HepG2 (cell line): ENCODE data around the gene PARK7. TPM values are rescaled to one million over a fixed set of nuclear protein-coding genes. Genes with fewer than 3 reads are reported as not detected.
A peak's percentile ranks its signal among the peaks of the same experiment; 100 is the strongest.

Experiments
- AFF4 ChIP-seq: sonication (generic); formaldehyde crosslinking; IDR thresholded peaks from 2 replicates; pipeline ENCODE4 v1.4.0; 2020; ENCODE audit warnings: missing genetic modification reagents
- AKAP8 ChIP-seq: sonication (generic); formaldehyde crosslinking; IDR thresholded peaks from 2 replicates; pipeline ENCODE4 v1.5.1; 2020; ENCODE audit warnings: mild to moderate bottlenecking, missing genetic modification reagents
- CHCHD3 ChIP-seq: sonication (generic); formaldehyde crosslinking; IDR thresholded peaks from 2 replicates; pipeline ENCODE4 v1.8.0; 2022; ENCODE audit warnings: mild to moderate bottlenecking, missing genetic modification reagents, moderate library complexity
- CREBL2 ChIP-seq: sonication (generic); formaldehyde crosslinking; IDR thresholded peaks from 2 replicates; pipeline ENCODE4 v1.8.1; 2023; ENCODE audit warnings: missing genetic modification reagents, mild to moderate bottlenecking, borderline replicate concordance
- DR1 ChIP-seq: sonication (generic); formaldehyde crosslinking; IDR thresholded peaks from 2 replicates; pipeline ENCODE4 v1.8.0; 2021; ENCODE audit warnings: mild to moderate bottlenecking, missing genetic modification reagents, inconsistent platforms
- FOSL2 ChIP-seq: sonication (generic); formaldehyde crosslinking; IDR thresholded peaks from 2 replicates; pipeline ENCODE4 v1.4.0; 2020; ENCODE audit warnings: missing genetic modification reagents
- KLF15 ChIP-seq: sonication (generic); formaldehyde crosslinking; IDR thresholded peaks from 2 replicates; pipeline ENCODE4 v1.8.1; 2023; ENCODE audit warnings: borderline replicate concordance, mild to moderate bottlenecking, inconsistent platforms, missing genetic modification reagents, mixed read lengths
- SRSF9 ChIP-seq: fragments of 200-400 bp; formaldehyde crosslinking; IDR thresholded peaks from 2 replicates; pipeline ENCODE4 v1.6.1; 2018; ENCODE audit warnings: borderline replicate concordance, mild to moderate bottlenecking, low read depth, low read length; ENCODE audit not compliant: insufficient read depth, poor library complexity, severe bottlenecking
- YEATS2 ChIP-seq: sonication (generic); formaldehyde crosslinking; IDR thresholded peaks from 2 replicates; pipeline ENCODE4 v1.4.0; 2020; ENCODE audit warnings: missing genetic modification reagents, borderline replicate concordance
- ZBTB14 ChIP-seq: sonication (generic); formaldehyde crosslinking; IDR thresholded peaks from 2 replicates; pipeline ENCODE4 v1.4.0; 2020; ENCODE audit warnings: missing genetic modification reagents
- ZC3H13 ChIP-seq: sonication (generic); formaldehyde crosslinking; IDR thresholded peaks from 2 replicates; pipeline ENCODE4 v1.8.1; 2023; ENCODE audit warnings: mild to moderate bottlenecking, missing genetic modification reagents, moderate library complexity
- ZNF503 ChIP-seq: sonication (generic); formaldehyde crosslinking; IDR thresholded peaks from 2 replicates; pipeline ENCODE4 v1.4.0; 2020; ENCODE audit warnings: missing genetic modification reagents
- ZNF576 ChIP-seq: sonication (generic); formaldehyde crosslinking; IDR thresholded peaks from 2 replicates; pipeline ENCODE4 v1.4.0; 2020; ENCODE audit warnings: mild to moderate bottlenecking, missing genetic modification reagents
- ZNF652 ChIP-seq: IDR thresholded peaks from 2 replicates; pipeline ENCODE4 v1.6.1; 2016; ENCODE audit warnings: low read depth, borderline replicate concordance
- ZNF780A ChIP-seq: sonication (generic); formaldehyde crosslinking; IDR thresholded peaks from 2 replicates; pipeline ENCODE4 v1.8.0; 2022; ENCODE audit warnings: mild to moderate bottlenecking, missing genetic modification reagents, moderate library complexity
- ZSCAN12 ChIP-seq: sonication (generic); formaldehyde crosslinking; IDR thresholded peaks from 2 replicates; pipeline ENCODE4 v1.9.0; 2021; ENCODE audit warnings: mild to moderate bottlenecking, missing genetic modification reagents
- polyA plus RNA-seq, 8 experiments: library from polyadenylated mRNA; depleted of rRNA in 3 of 8; stranded (reverse) in 7 of 8; unstranded in 1 of 8; fragments of >200 nt; fragmentation: Illumina TruSeq in 4 of 8; extraction: Trizol in 4 of 8; gene quantifications; 2 replicates each; pipeline versions ENCODE4 v1.2.1 to v1.2.3, GENCODE V29; 2011 to 2016; ENCODE audit warnings: low read depth in 4 of 8, missing spikeins in 1 of 8, mixed read lengths in 1 of 8; ENCODE audit not compliant: insufficient read depth in 1 of 8
- total RNA-seq, 5 experiments: library from RNA; depleted of rRNA; stranded (reverse); fragments of >200 nt; fragmentation: Illumina TruSeq; extraction: Trizol; gene quantifications; 2 replicates each; pipeline ENCODE4 v1.2.3, GENCODE V29; 2016; ENCODE audit warnings: low read depth in 1 of 5

Gene PARK7
- total and polyA plus RNA-seq, 2 of the 13 experiments (the other 11 are each of a cell fraction or from before 2014, with no cell fraction given): 212 to 296 TPM

GRCh38 chr1:7975212-7975865 is 13.8 kb downstream of the PARK7 start (continued):
- TF ChIP-seq ZBTB14 (CRISPR knock-in tag) (no peak), ZNF503 (CRISPR knock-in tag) (no peak), ZNF780A (CRISPR knock-in tag) (no peak), ZC3H13 (CRISPR knock-in tag) (no peak), AKAP8 (no peak), SRSF9 (no peak), DR1 (CRISPR knock-in tag) (no peak), ZSCAN12 (CRISPR knock-in tag) (no peak), ZNF576 (CRISPR knock-in tag) (no peak), YEATS2 (peak; percentile 41; the same call in 1 of the 2 replicates), CHCHD3 (CRISPR knock-in tag) (no peak), ZNF652 (CRISPR knock-in tag) (no peak), CREBL2 (no peak), FOSL2 (peak; percentile 45), AFF4 (no peak), KLF15 (CRISPR knock-in tag) (no peak)
